Suprapubic skin (tissue), 3 donors: Measurements from ENCODE around the gene DOK5.

ENCODE experiments used
- EP300 ChIP-seq: sonication (generic); formaldehyde crosslinking; IDR thresholded peaks from one replicate; pipeline ENCODE4 v1.6.1; 2017; ENCODE audit warnings: antibody characterized with exemption
- POLR2A ChIP-seq, 2 donors: fragments of 450-650 bp; IDR thresholded peaks; one replicate each; pipeline ENCODE4 v1.6.1; 2017; ENCODE audit warnings: antibody characterized with exemption in 2 of 2, mild to moderate bottlenecking in 2 of 2, moderate library complexity in 2 of 2
- TF ChIP-seq, protein P1 (sequence below), 2 donors: fragments of 200-600 bp in 1 of 2; fragments of 450-650 bp in 1 of 2; sonication (generic) in 1 of 2; IDR thresholded peaks; one replicate each; pipeline ENCODE4 v1.5.1; 2016 to 2019; ENCODE audit warnings: antibody characterized with exemption in 2 of 2, mild to moderate bottlenecking in 1 of 2, moderate library complexity in 1 of 2

- TF ChIP-seq, protein P1, sequence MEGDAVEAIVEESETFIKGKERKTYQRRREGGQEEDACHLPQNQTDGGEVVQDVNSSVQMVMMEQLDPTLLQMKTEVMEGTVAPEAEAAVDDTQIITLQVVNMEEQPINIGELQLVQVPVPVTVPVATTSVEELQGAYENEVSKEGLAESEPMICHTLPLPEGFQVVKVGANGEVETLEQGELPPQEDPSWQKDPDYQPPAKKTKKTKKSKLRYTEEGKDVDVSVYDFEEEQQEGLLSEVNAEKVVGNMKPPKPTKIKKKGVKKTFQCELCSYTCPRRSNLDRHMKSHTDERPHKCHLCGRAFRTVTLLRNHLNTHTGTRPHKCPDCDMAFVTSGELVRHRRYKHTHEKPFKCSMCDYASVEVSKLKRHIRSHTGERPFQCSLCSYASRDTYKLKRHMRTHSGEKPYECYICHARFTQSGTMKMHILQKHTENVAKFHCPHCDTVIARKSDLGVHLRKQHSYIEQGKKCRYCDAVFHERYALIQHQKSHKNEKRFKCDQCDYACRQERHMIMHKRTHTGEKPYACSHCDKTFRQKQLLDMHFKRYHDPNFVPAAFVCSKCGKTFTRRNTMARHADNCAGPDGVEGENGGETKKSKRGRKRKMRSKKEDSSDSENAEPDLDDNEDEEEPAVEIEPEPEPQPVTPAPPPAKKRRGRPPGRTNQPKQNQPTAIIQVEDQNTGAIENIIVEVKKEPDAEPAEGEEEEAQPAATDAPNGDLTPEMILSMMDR (IDR thresholded peaks at IDR 0.05), result no peak
- TF ChIP-seq EP300, result no peak
- TF ChIP-seq POLR2A (IDR thresholded peaks at IDR 0.05), result no peak
Measured at GRCh38 chr20:54467622-54468021, 7.8 kb upstream of the DOK5 start.
